HG02884 (cell line): ENCODE data around the gene TMEM143.
"Not testable (repeated sequence)": the region's sequence is repeated elsewhere in the genome, so short reads cannot be mapped to it uniquely, and the experiment has no call there.

Source experiments
- ATAC-seq: cut with Tn5 transposase; IDR thresholded peaks from one replicate; pipeline ENCODE4 v1.9.1; 2021; ENCODE audit warnings: mild to moderate bottlenecking, moderate library complexity; ENCODE audit not compliant: unreplicated experiment

TMEM143 gene

GRCh38 chr19:48363810-48364597 lies at the start of gene TMEM143, which contains the start of gene SYNGR4:
Gene TMEM143, minus strand, starts transcription at chr19:48363940. Its CDS starts 20 bp downstream, at chr19:48363920.
Gene SYNGR4, plus strand, starts transcription at chr19:48364367. Its CDS starts 1,476 bp downstream, at chr19:48365843.
- ATAC-seq = peak; percentile 81

GRCh38 chr19:48405850-48406249 lies 42.1 kb upstream of the TMEM143 start:
- no peak for ATAC-seq

- no peak for ATAC-seq
These were observed 41.4 kb upstream of the TMEM143 start for GRCh38 chr19:48405010-48405659.

GRCh38 chr19:48403606-48404005 lies 39.9 kb upstream of the TMEM143 start:
- no peak for ATAC-seq

DNA sequence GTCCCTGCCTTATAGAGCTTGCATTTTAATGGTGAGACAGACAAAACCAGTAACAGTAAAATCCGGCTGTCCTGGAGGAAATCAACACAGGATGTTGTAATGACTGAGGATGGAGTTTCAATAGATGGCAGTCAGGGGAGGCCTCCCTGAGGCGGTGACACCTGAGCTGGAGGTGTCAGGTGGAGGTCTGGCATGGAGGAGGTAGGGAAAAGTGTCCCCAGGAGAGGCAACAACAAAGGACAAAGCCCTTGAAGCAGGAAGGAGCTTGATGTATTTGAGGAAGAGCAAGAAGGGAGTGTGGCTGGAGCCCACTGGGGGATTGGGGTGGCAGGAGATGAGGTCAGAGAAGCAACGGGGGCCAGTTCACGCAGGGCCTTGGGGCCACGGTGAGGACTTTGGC lies 37.5 kb upstream of the TMEM143 start:
- no peak for ATAC-seq

DNA sequence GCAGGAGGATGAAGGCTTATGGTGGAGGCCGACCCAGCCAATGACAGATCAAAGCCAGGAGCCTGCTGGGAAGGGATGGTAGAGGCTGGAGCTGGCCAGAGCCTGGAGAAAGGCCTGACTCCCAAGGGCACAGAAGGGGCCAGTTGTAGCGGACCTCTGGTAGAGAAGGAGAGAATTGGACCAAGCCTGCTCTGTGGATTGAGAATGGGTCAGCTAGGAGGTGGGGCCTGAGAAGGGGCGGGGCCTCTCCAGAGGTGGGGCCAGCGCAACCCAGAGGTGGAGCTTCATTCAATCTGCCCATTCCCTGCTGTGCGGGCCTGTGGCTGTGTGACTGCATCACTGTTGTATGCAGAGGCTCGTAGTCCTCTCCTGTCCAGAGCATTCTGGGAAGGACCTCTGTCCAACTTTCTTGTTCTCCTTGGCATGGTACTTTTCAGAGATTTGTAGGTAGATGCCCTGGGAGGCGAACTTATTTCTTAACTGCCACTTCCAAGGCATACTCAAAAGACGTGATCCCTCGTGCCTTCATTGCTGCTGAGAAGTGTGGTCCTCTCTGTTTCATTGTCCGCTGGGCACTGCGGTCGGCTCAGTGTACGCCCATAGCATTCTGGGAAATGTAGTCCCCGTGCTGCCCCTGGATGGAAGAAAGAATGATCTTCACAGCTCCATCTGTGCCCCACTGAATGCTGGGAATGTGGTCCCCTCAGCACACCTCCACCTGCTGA lies 36.4 kb upstream of the TMEM143 start:
- no peak for ATAC-seq

GRCh38 chr19:48398375-48399235 lies 34.9 kb upstream of the TMEM143 start:
- ATAC-seq = no peak

GRCh38 chr19:48398102-48398374 lies 34.3 kb upstream of the TMEM143 start:
- no peak for ATAC-seq

DNA sequence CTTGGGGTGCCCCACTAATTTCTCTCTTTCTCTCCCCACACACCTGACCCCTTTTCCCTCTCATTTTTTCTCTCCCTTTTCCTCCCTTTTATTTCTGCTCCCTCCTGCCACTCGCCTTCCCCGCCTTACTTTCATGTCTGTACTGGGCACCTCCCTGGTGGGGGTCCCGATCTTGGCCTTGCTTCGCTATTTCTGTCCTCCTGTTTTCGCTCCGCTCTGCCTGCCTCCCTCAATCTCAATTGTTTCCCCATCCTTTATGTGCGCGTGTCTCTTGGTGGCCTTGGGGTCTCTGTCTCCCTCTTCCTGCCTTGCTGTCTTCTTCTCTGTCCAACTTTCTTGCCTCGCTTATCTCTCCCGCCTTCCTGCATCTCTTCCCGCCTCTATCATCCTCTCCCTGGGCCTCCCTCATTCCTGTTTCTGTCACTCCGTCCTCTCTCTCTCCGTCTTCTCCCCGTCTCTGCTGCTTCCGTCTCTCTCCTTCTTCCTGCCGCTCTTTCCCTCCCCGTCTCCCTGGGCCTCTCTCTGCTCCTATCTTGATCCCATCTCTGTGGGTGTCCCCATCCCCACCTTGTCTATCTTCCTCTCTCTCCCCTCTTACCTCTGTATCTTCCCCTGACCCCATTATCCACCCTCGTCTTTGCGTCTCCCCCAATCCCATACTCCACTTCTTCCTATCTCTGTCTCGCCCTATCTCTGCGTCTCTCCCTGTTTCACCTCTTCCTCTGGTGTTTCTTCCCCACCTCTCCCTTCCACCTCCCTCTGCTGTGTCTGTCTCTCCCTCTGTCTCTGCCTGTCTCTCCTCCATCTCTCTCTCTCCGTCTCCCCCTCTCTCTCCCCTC lies 33.7 kb upstream of the TMEM143 start:
- no peak for ATAC-seq

DNA sequence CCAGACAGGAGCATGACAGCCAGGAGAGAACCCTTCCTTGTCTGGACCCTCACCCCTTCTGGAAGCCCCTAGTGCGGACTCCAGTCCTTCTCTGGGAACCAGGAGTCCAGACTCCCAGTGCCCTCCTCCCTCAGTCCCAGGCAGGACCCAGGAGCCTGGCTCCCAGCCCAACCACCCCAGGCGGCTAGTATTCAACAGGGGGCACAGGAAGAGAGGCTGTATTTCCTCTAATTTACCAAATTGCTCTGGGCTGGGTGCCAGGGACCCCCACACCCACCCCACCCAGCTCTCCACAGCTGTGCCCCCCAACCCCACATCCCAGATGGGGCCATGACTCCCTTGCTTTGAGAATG lies 33.1 kb upstream of the TMEM143 start:
- ATAC-seq = no peak

GRCh38 chr19:48396016-48396823 lies 32.5 kb upstream of the TMEM143 start:
- ATAC-seq = no peak

GRCh38 chr19:48395499-48395898 lies 31.8 kb upstream of the TMEM143 start:
- no peak for ATAC-seq

- no peak for ATAC-seq
These were observed 31.4 kb upstream of the TMEM143 start for GRCh38 chr19:48395170-48395455.

DNA sequence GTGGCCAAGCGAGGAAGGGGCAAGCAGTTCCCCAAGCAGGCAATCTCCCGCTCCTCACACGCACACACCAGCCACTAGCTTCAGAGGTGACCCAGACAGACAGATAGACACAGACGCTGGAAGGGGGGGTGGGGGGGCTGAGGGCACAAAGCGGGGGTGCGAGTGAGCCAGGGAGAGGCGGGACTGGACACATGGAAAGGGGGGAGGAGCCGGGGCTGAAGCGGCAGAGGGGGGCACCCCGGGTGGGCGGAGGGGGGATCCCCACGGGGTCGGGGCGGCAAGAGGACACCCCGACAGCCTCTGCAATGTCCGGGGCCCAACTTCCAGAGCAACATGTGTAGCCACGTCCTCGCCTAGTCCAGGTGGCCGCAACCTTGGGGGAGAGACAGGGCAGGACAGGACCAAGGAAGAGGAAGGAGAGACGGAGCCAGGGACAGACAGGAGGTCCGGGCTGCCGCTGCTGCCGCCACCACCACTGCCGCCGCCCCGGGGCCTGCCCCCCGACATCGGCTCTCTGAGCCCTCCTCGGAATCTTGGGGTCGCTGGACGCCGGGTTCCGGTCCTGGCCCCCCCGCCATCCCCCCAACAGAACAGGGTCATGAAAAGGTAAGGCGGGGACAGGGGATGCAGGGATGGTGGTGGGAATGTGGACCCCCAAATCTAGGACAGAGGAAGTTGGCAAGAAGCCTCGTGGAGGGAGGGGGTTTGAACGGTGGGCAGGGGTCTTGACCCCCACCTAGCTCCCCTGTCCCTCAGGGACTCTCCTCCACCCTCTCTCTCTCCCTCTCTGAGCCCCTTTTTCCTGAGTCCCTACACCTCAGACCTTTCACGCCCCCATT lies 30.8 kb upstream of the TMEM143 start:
- no peak for ATAC-seq

DNA sequence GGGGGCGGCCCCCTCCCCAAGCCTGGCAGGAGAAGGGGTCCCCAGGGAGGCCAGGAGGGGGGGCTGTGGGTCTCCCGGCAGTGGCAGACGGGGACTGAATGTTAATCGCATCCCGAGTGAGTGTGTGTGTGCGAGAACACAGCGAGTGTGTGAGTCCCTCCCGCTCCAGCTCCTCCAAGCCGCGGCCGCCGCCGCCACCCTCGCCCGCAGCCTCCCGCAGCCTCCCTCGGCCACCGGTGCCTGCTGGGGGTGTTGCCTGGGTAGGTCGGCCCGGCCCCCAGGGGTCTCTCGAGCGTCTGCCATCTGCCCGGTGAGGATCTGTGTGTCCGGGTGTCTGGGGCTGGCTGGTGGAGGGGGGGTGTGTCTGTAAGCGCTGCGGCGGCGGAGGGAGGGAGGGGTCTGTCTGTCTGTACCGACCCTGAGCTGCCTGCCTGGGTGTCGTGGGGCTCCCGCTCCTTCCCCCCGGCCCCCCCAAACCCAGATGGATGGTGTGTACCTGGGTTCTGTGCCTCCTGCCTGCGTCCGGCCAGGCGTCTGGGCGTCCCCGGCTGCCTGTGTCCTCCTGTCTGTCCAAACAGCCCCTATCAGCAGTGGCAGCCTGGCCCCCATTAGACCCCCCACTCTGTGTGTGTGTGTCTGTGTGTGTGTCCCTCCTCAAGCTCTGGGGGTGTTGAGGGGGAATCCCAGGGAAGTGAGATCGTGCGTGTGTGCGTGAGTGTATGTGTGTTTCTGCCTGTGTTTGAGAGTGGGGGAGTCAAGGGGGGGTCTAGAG lies 30.0 kb upstream of the TMEM143 start, which contains the start of gene GRIN2D:
GRIN2D (plus strand) TSS at position 110 of the 772 bp plus-strand sequence. CDS start 4,725 bp downstream, outside the sequence.
- no peak for ATAC-seq

- no peak for ATAC-seq
These were observed 29.3 kb upstream of the TMEM143 start for GRCh38 chr19:48392860-48393558.

- ATAC-seq = not testable (repeated sequence)
These were observed 28.2 kb upstream of the TMEM143 start for GRCh38 chr19:48392006-48392344.
